Naive thymus-derived CD4-positive, alpha-beta T cell (primary cell): ENCODE measurements around the gene GP9. TPM values are rescaled to one million over a fixed set of nuclear protein-coding genes. Genes with fewer than 3 reads are reported as not detected.
"Not testable (repeated sequence)": the region's sequence is repeated elsewhere in the genome, so short reads cannot be mapped to it uniquely, and the experiment has no call there.

Experiments
- ATAC-seq: fragments of 150-1000 bp; cut with Tn5 transposase; 2 replicates; pipeline ENCODE4 v1.10.0; 2021; ENCODE audit warnings: mild to moderate bottlenecking, moderate library complexity
- CTCF ChIA-PET: fragments of 350-600 bp; sonication (Branson Sonifier 250); formaldehyde crosslinking; loops from one replicate; lab custom pipeline; 2021; ENCODE audit warnings: antibody characterized with exemption; lab: Charles Lee
- POLR2A ChIA-PET: fragments of 350-600 bp; sonication (Branson Sonifier 250); formaldehyde crosslinking; loops from one replicate; lab custom pipeline; 2021; ENCODE audit warnings: antibody characterized with exemption, inconsistent platforms; lab: Charles Lee
- DNase-seq, 9 donors: peaks; one replicate each; pipeline versions ENCODE4 v3.0.0 to v3.0.0-alpha.2; 2020 to 2022; ENCODE audit warnings: mixed read lengths in 1 of 9
- H3K27ac ChIP-seq: one replicate; pipeline ENCODE4 v1.7.0; 2013; ENCODE audit warnings: mild to moderate bottlenecking, low read depth, low read length, moderate library complexity
- H3K27me3 ChIP-seq, 2 donors: one replicate each; pipeline ENCODE4 v1.7.0; 2013; ENCODE audit warnings: low read length in 2 of 2, mild to moderate bottlenecking in 2 of 2, moderate library complexity in 2 of 2; ENCODE audit not compliant: control insufficient read depth in 2 of 2, insufficient read depth in 2 of 2
- H3K36me3 ChIP-seq, 3 experiments: 1 replicate in 2 of 3; 2 replicates in 1 of 3; pipeline ENCODE4 v1.7.0; 2013; ENCODE audit warnings: low read length in 3 of 3, mild to moderate bottlenecking in 3 of 3, moderate library complexity in 1 of 3; ENCODE audit not compliant: insufficient read depth in 3 of 3, control insufficient read depth in 2 of 3
- H3K4me1 ChIP-seq, 2 donors: one replicate each; pipeline ENCODE4 v1.7.0; 2013; ENCODE audit warnings: low read length in 2 of 2, mild to moderate bottlenecking in 2 of 2, moderate library complexity in 1 of 2; ENCODE audit not compliant: control insufficient read depth in 2 of 2, insufficient read depth in 2 of 2
- H3K4me3 ChIP-seq: 2 replicates; pipeline ENCODE4 v1.7.0; 2013; ENCODE audit warnings: mild to moderate bottlenecking, low read length
- H3K9me3 ChIP-seq, 3 experiments: 1 replicate in 2 of 3; 2 replicates in 1 of 3; pipeline ENCODE4 v1.7.0; 2013; ENCODE audit warnings: low read length in 3 of 3; ENCODE audit not compliant: control insufficient read depth in 2 of 3
- H3K27ac Mint-ChIP-seq, 9 donors: one replicate each; pipeline ENCODE4 v1.8.0; 2020 to 2022; ENCODE audit warnings: mixed read lengths in 9 of 9, mild to moderate bottlenecking in 8 of 9, moderate library complexity in 5 of 9, inconsistent platforms in 2 of 9
- H3K27me3 Mint-ChIP-seq, 5 donors: one replicate each; pipeline ENCODE4 v1.8.0; 2021 to 2022; ENCODE audit warnings: mixed read lengths in 5 of 5, mild to moderate bottlenecking in 1 of 5
- H3K36me3 Mint-ChIP-seq, 5 donors: one replicate each; pipeline ENCODE4 v1.8.0; 2020 to 2022; ENCODE audit warnings: mixed read lengths in 5 of 5, mild to moderate bottlenecking in 3 of 5, inconsistent platforms in 1 of 5
- H3K4me1 Mint-ChIP-seq, 7 donors: one replicate each; pipeline ENCODE4 v1.8.0; 2020 to 2022; ENCODE audit warnings: mixed read lengths in 7 of 7, mild to moderate bottlenecking in 3 of 7, inconsistent platforms in 1 of 7
- H3K4me3 Mint-ChIP-seq, 10 donors: one replicate each; pipeline ENCODE4 v1.8.0; 2020 to 2022; ENCODE audit warnings: mild to moderate bottlenecking in 10 of 10, mixed read lengths in 10 of 10, moderate library complexity in 6 of 10, inconsistent platforms in 2 of 10
- H3K9me3 Mint-ChIP-seq, 11 donors: one replicate each; pipeline ENCODE4 v1.8.0; 2020 to 2022; ENCODE audit warnings: mixed read lengths in 11 of 11, mild to moderate bottlenecking in 4 of 11, inconsistent platforms in 1 of 11, moderate library complexity in 1 of 11
- intact Hi-C, 2 donors: fragments of 100-400 bp; cut with micrococcal nuclease; formaldehyde crosslinking; loops; one replicate each; pipeline ENCODE4 v1.15.1; 2023
- polyA plus RNA-seq, 2 donors: library from polyadenylated mRNA; unstranded; fragments of 300-500 nt; fragmentation: Illumina TruSeq; gene quantifications; one replicate each; pipeline ENCODE4 v1.2.3, GENCODE V29; 2021
- total RNA-seq, 6 experiments: library from RNA in 5 of 6; stranded (reverse) in 5 of 6; gene quantifications; 1 replicate in 5 of 6; 2 replicates in 1 of 6; pipeline ENCODE4 v1.2.3 and lab custom pipeline; 2021 to 2026

The GP9 gene
- total and polyA plus RNA-seq, 7 experiments from 2014 or later: 2.5 TPM; not detected in 6

GRCh38 chr3:129107793-129108192, 47.2 kb downstream of the GP9 start:
- Histone ChIP-seq H3K4me1 (peaks cover 3 to 78% of the 10 kb centered on the region in 2 donors), H3K9me3 (no peaks in the 10 kb centered on the region), H3K36me3 (peaks cover 0 to 44% (median 4%) of the 10 kb centered on the region in 3 experiments), H3K4me3 (no peak overlapping the region), H3K27ac (peak overlapping the region; percentile 27), H3K27me3 (no peaks in the 10 kb centered on the region)
- Mint-ChIP-seq H3K27me3 (no peaks in the 10 kb centered on the region), H3K4me3 (peak overlapping the region in 8 of 10 donors; percentile 28 to 84 (median 54)), H3K9me3 (no peaks in the 10 kb centered on the region), H3K4me1 (peaks cover 56 to 95% (median 80%) of the 10 kb centered on the region in 7 donors), H3K36me3 (peaks cover 3 to 36% (median 17%) of the 10 kb centered on the region in 5 donors), H3K27ac (peak overlapping the region; percentile 74 to 91 (median 86))
- DNase-seq: no peak
- POLR2A ChIA-PET: interaction anchor here (8.6 kb wide), 1 partner anchor 12 kb away, joined by 111 read pairs; the partner anchor contains the start of gene RAB43
- intact Hi-C loops: no loop called here
- CTCF ChIA-PET: no interaction called here
- ATAC-seq: no peak

GRCh38 chr3:129111076-129111780, 50.6 kb downstream of the GP9 start:
- CTCF ChIA-PET, intact Hi-C loops, H3K4me3 ChIP-seq, H3K27me3 ChIP-seq, ATAC-seq, H3K9me3 Mint-ChIP-seq, H3K9me3 ChIP-seq, H3K27me3 Mint-ChIP-seq, DNase-seq: not testable (repeated sequence)
- peaks cover 0 to 40% (median 4%) of the 10 kb centered on the region in 3 experiments for H3K36me3 ChIP-seq
- Mint-ChIP-seq H3K4me3 (peak overlapping the region in 8 of 10 donors; percentile 9 to 75 (median 42)), H3K36me3 (peaks cover 6 to 51% (median 31%) of the 10 kb centered on the region in 5 donors), H3K27ac (peak overlapping the region; percentile 43 to 97 (median 81)), H3K4me1 (peaks cover 49 to 92% (median 81%) of the 10 kb centered on the region in 7 donors)
- H3K27ac ChIP-seq: peak overlapping the region; percentile 54
- H3K4me1 ChIP-seq: peaks cover 0 to 79% of the 10 kb centered on the region in 2 donors
- POLR2A ChIA-PET: interaction anchor here (3.8 to 8.6 kb wide), 2 partner anchors 9 to 10 kb away, joined by 22 to 111 read pairs; partner anchors contain the start of gene RAB43

Other genes with a start within 250 kb of the GP9 start
- gene ACAD9, start 181.2 kb upstream of the GP9 start, total RNA-seq: 10 to 100 TPM; 40.3 to 74.0 (median 63.0) TPM
- gene ACAD9, start 181.2 kb upstream of the GP9 start, polyA plus RNA-seq: 10 to 100 TPM; 17.1 to 25.1 TPM
- gene CFAP92, start 66.7 kb upstream of the GP9 start, total RNA-seq: 1 to 10 TPM in 2 of 5 experiments, under 1 TPM in 3; 0.10 to 1.4 (median 0.46) TPM
- gene CFAP92, start 66.7 kb upstream of the GP9 start, polyA plus RNA-seq: under 1 TPM; 0.20 to 0.89 TPM
- gene EFCC1, start 59.5 kb upstream of the GP9 start, total RNA-seq: under 1 TPM in 4 of 5 experiments, not detected in 1; 0.07 to 0.24 (median 0.18) TPM
- under 1 TPM; 0.24 to 0.27 TPM for gene EFCC1, start 59.5 kb upstream of the GP9 start, polyA plus RNA-seq
- 100 to 1,000 TPM in 2 of 5 experiments, 10 to 100 TPM in 3; 58.6 to 122 (median 72.8) TPM for gene RAB43, start 61.0 kb downstream of the GP9 start, total RNA-seq
- gene RAB43, start 61.0 kb downstream of the GP9 start, polyA plus RNA-seq: 10 to 100 TPM; 27.2 to 56.0 TPM
- gene ISY1, start 100.3 kb downstream of the GP9 start, total RNA-seq: 10 to 100 TPM; 27.6 to 65.1 (median 37.4) TPM
- gene ISY1, start 100.3 kb downstream of the GP9 start, polyA plus RNA-seq: 100 to 1,000 TPM; 115 to 130 TPM
- gene CNBP, start 123.1 kb downstream of the GP9 start, total RNA-seq: 100 to 1,000 TPM; 259 to 366 (median 327) TPM
- 1,000 to 10,000 TPM in 1 of 2 donors, 100 to 1,000 TPM in 1; 935 to 1,159 TPM for gene CNBP, start 123.1 kb downstream of the GP9 start, polyA plus RNA-seq
- 100 to 1,000 TPM in 3 of 5 experiments, 10 to 100 TPM in 2; 83.3 to 177 (median 103) TPM for gene COPG1, start 188.8 kb downstream of the GP9 start, total RNA-seq
- gene COPG1, start 188.8 kb downstream of the GP9 start, polyA plus RNA-seq: 10 to 100 TPM; 57.4 to 99.8 TPM
- gene HMCES, start 218.1 kb downstream of the GP9 start, total RNA-seq: 10 to 100 TPM; 45.7 to 56.4 (median 52.5) TPM
- 100 to 1,000 TPM in 1 of 2 donors, 10 to 100 TPM in 1; 85.3 to 135 TPM for gene HMCES, start 218.1 kb downstream of the GP9 start, polyA plus RNA-seq